NB4 (cell line): ENCODE results near the gene TSPAN18.

ENCODE experiments used
- DNase-seq: peaks from one replicate; pipeline ENCODE4 v3.0.0; 2010; ENCODE audit warnings: low read depth
- H3K4me3 ChIP-seq: one replicate; pipeline ENCODE4 v1.5.1; 2011; ENCODE audit warnings: mild to moderate bottlenecking, low read depth, low read length, moderate library complexity
- MYC ChIP-seq: IDR thresholded peaks from 2 replicates; pipeline ENCODE4 v1.6.1; 2011; ENCODE audit warnings: low read depth, low read length
- POLR2A ChIP-seq: IDR thresholded peaks from 2 replicates; pipeline ENCODE4 v1.6.1; 2011; ENCODE audit warnings: mild to moderate bottlenecking; ENCODE audit not compliant: insufficient read length; ENCODE audit errors: extremely low read depth
- TF ChIP-seq, protein P1 (sequence below): IDR thresholded peaks from 2 replicates; pipeline ENCODE4 v1.6.1; 2011; ENCODE audit warnings: low read depth, low read length
- TF ChIP-seq, protein P2 (sequence below): IDR thresholded peaks from one replicate; pipeline ENCODE4 v1.5.1; 2012; ENCODE audit warnings: low read depth, low read length

Gene TSPAN18

DNA sequence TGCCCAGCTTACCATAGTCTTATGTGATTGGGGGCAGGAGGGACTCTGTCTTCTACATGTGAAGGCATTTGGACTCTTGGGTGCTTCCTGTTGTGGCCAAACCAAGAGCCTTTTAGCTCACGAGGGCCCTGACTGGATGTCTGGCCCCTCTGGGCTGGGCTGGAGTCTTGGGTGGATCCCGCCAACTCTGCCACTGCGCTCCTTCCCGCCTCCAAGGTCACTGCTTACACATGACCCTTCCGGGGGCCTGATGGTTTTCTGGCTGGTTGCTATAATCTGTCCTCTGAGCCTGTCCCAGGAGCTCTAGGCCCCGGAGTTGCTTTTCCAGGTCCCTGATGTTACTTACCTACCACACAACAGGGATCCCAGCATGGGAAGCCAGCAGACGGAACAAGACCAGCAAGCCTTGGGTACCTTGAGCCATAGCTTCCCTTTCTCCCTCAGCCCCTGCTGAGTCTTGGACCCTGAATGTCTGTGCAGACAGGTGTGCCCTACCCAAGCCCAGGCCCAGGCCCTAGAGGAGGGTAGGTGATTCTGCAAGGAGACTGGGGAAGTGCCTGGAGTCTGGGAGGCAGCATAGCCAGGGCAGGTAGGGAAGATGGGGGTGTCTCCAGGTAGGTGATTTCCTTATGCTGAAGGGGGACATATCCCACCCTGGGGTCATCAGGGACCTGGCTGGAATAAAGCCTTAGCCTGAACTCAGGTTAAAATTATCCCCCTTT lies 100.3 kb downstream of the TSPAN18 start:
- H3K4me3 ChIP-seq, result no peak overlapping the region
- DNase-seq, result no peak
- TF ChIP-seq POLR2A, result no peak
- TF ChIP-seq, protein P1, sequence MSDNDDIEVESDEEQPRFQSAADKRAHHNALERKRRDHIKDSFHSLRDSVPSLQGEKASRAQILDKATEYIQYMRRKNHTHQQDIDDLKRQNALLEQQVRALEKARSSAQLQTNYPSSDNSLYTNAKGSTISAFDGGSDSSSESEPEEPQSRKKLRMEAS, result no peak
- no peak for TF ChIP-seq MYC
- TF ChIP-seq, protein P2, sequence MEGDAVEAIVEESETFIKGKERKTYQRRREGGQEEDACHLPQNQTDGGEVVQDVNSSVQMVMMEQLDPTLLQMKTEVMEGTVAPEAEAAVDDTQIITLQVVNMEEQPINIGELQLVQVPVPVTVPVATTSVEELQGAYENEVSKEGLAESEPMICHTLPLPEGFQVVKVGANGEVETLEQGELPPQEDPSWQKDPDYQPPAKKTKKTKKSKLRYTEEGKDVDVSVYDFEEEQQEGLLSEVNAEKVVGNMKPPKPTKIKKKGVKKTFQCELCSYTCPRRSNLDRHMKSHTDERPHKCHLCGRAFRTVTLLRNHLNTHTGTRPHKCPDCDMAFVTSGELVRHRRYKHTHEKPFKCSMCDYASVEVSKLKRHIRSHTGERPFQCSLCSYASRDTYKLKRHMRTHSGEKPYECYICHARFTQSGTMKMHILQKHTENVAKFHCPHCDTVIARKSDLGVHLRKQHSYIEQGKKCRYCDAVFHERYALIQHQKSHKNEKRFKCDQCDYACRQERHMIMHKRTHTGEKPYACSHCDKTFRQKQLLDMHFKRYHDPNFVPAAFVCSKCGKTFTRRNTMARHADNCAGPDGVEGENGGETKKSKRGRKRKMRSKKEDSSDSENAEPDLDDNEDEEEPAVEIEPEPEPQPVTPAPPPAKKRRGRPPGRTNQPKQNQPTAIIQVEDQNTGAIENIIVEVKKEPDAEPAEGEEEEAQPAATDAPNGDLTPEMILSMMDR, result no peak

DNA sequence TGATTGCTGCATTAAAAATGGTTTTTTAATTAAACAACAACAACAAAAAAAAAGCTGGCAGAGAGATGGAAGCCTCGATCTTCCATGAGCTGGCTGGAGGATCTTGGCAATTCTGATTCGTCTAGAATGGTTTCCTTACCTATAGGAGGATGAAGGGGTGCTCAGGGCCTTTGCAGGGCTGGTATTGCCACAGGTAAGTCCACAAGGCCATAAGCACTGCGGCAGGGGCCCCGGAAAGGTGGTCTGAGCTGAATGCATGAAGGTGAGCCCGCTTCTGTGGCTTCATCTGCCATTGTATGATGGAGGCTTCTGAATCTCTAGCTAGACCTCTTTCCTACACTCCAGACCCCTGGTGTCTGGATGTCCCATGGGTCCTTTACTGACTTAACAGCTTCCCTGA lies 101.5 kb downstream of the TSPAN18 start:
- TF ChIP-seq POLR2A (no peak), MYC (no peak)
- TF ChIP-seq, protein P2, result no peak
- TF ChIP-seq, protein P1, result no peak
- no peak for DNase-seq

DNA sequence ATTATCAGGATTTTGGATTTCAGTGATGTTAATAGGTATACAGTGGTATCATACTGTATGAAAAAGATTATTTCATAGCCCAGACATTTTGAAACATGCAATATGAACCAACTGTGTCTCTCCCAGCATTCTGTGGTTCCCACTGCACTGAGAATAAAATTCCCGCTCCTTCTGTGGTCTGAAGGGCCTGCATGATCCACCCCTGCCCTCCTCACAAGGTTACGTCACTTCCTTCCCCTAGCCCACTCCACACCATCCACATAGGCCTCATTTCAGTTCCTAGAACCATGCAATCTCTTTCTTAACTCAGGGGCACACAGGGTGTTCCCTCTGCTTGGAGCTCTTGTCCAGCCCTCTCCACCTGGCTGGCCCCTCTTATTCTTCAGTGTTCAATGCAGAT lies 103.1 kb downstream of the TSPAN18 start:
- H3K4me3 ChIP-seq, result no peak overlapping the region
- DNase-seq, result peak; percentile 66
- TF ChIP-seq, protein P1, result no peak
- TF ChIP-seq MYC (no peak), POLR2A (no peak)
- TF ChIP-seq, protein P2, result no peak

More for the DNA sequence above, 101.5 kb downstream of the TSPAN18 start:
- no peak overlapping the region for H3K4me3 ChIP-seq

DNA sequence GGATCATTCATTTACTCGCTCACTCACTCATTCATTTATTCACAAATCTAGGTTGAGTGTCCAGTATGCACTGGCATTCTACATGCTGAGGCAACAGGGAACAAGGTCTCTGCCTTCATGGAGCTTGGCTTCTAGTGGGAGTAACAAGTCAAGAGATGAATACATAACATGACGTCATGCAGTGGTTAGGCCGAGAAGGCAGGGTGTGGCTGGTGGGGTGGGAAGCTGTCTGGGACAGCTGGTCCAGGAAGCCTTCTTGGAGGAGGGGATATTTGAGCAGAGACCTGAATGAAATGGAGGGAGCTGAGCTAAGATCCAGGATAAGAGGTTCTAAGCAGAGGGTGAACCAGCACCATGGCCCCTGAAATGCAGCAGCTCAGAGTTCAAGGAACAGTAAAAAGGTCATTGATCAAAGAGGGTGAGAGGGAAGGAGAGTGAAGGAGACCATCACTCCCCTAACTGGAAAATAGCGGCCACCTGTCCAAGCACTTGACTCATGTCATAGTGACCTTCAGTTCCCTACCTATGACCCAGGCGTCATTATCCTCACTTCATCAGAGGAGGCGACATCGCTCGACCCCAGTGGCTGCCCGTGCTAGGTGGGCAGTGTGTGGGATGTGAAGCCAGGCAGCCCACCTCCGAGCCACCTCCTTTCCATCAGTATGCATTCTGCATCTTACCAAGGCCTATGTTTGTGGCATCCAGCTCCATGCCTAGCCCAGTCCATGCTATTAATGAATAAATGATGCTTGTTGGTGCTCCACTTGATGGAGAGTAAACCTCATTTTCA lies 105.0 kb downstream of the TSPAN18 start:
- no peak overlapping the region for H3K4me3 ChIP-seq
- peak; percentile 20 for DNase-seq
- TF ChIP-seq, protein P2, result no peak
- TF ChIP-seq POLR2A, result no peak
- TF ChIP-seq, protein P1, result no peak
- TF ChIP-seq MYC, result no peak

DNA sequence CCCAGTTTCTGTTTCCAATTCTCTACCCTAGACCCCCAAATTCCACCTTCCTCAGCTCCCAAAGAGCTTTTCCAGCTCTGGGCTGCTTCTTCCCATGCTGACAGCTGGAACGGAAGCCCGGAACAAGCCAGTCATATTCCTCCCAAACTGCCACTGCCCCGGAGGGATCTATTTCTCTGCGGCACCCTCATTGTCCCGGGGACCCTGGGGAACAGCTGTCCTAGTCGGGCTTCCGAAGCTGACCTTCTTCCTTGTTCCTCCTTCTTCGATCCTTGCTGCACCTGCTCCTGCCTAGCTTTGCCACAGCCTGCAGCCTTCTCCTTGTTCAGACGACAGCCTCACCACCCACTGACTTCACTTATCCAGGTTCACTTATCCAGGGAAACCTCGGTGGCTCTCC lies 105.7 kb downstream of the TSPAN18 start:
- H3K4me3 ChIP-seq, result no peak overlapping the region
- DNase-seq, result no peak
- TF ChIP-seq, protein P2, result no peak
- TF ChIP-seq MYC, result no peak
- TF ChIP-seq POLR2A, result no peak
- TF ChIP-seq, protein P1, result no peak
